Measurements from ENCODE around the gene NKIRAS1.
"Not testable (repeated sequence)": the region's sequence is repeated elsewhere in the genome, so short reads cannot be mapped to it uniquely, and the experiment has no call there.

Gene NKIRAS1

GRCh38 chr3:23941440-23941839 lies 24.6 kb upstream of the NKIRAS1 start:
- no peak for FAIRE-seq
- DNase-seq (ENCODE audit: insufficient read length, low spot score) = no peak

- FAIRE-seq (no peak), DNase-seq (ENCODE audit: insufficient read length, low spot score) (no peak)
Measured at GRCh38 chr3:23940775-23941174, 24.0 kb upstream of the NKIRAS1 start.

- DNase-seq (ENCODE audit: insufficient read length, low spot score) (no peak), FAIRE-seq (no peak)
Measured at GRCh38 chr3:23938688-23939087, 21.9 kb upstream of the NKIRAS1 start.

GRCh38 chr3:23937296-23937695 lies 20.5 kb upstream of the NKIRAS1 start:
- no peak for FAIRE-seq
- DNase-seq (ENCODE audit: insufficient read length, low spot score) = no peak

- no peak for FAIRE-seq
- DNase-seq (ENCODE audit: insufficient read length, low spot score) = no peak
Measured at GRCh38 chr3:23934253-23934652, 17.5 kb upstream of the NKIRAS1 start.

- FAIRE-seq = no peak
- DNase-seq (ENCODE audit: insufficient read length, low spot score) = no peak
Measured at GRCh38 chr3:23932571-23932970, 15.8 kb upstream of the NKIRAS1 start.

GRCh38 chr3:23931597-23931996 lies 14.8 kb upstream of the NKIRAS1 start:
- DNase-seq (ENCODE audit: insufficient read length, low spot score) (no peak), FAIRE-seq (no peak)

- FAIRE-seq (no peak), DNase-seq (ENCODE audit: insufficient read length, low spot score) (no peak)
Measured at GRCh38 chr3:23928524-23928923, 11.7 kb upstream of the NKIRAS1 start.

GRCh38 chr3:23926736-23927135 lies 9.9 kb upstream of the NKIRAS1 start:
- no peak for DNase-seq (ENCODE audit: insufficient read length, low spot score)

GRCh38 chr3:23926246-23926645 lies 9.5 kb upstream of the NKIRAS1 start:
- DNase-seq (ENCODE audit: insufficient read length, low spot score) (no peak), FAIRE-seq (no peak)

More at GRCh38 chr3:23926736-23927135, 9.9 kb upstream of the NKIRAS1 start:
- no peak for FAIRE-seq

- DNase-seq (ENCODE audit: insufficient read length, low spot score) (no peak), FAIRE-seq (no peak)
Measured at GRCh38 chr3:23923786-23924185, 7.0 kb upstream of the NKIRAS1 start.

GRCh38 chr3:23921052-23921511 lies 4.3 kb upstream of the NKIRAS1 start:
- DNase-seq (ENCODE audit: insufficient read length, low spot score) = no peak

GRCh38 chr3:23920151-23920655 lies 3.4 kb upstream of the NKIRAS1 start:
- FAIRE-seq (no peak), DNase-seq (ENCODE audit: insufficient read length, low spot score) (no peak)

More at GRCh38 chr3:23921052-23921511, 4.3 kb upstream of the NKIRAS1 start:
- no peak for FAIRE-seq

- FAIRE-seq (no peak), DNase-seq (ENCODE audit: insufficient read length, low spot score) (no peak)
Measured at GRCh38 chr3:23919628-23920027, 2.8 kb upstream of the NKIRAS1 start.

GRCh38 chr3:23918331-23918730 lies 1.5 kb upstream of the NKIRAS1 start:
- not testable (repeated sequence) for DNase-seq (ENCODE audit: insufficient read length, low spot score); FAIRE-seq

GRCh38 chr3:23917679-23918303 lies 1.0 kb upstream of the NKIRAS1 start:
- peak; percentile 51 for FAIRE-seq
- DNase-seq (ENCODE audit: insufficient read length, low spot score) = not testable (repeated sequence)

GRCh38 chr3:23916152-23916885 lies 471 bp downstream of the NKIRAS1 start:
- FAIRE-seq = no peak
- no peak for DNase-seq (ENCODE audit: insufficient read length, low spot score)

GRCh38 chr3:23915537-23916108 lies 1.2 kb downstream of the NKIRAS1 start:
- FAIRE-seq = no peak

GRCh38 chr3:23913873-23914743 lies 2.7 kb downstream of the NKIRAS1 start:
- FAIRE-seq (no peak), DNase-seq (ENCODE audit: insufficient read length, low spot score) (no peak)

More at GRCh38 chr3:23915537-23916108, 1.2 kb downstream of the NKIRAS1 start:
- no peak for DNase-seq (ENCODE audit: insufficient read length, low spot score)

GRCh38 chr3:23913182-23913581 lies 3.6 kb downstream of the NKIRAS1 start:
- DNase-seq (ENCODE audit: insufficient read length, low spot score) = no peak

GRCh38 chr3:23912335-23912734 lies 4.5 kb downstream of the NKIRAS1 start:
- not testable (repeated sequence) for FAIRE-seq

More at GRCh38 chr3:23913182-23913581, 3.6 kb downstream of the NKIRAS1 start:
- no peak for FAIRE-seq

More at GRCh38 chr3:23912335-23912734, 4.5 kb downstream of the NKIRAS1 start:
- not testable (repeated sequence) for DNase-seq (ENCODE audit: insufficient read length, low spot score)

All from GM19239 (cell line).